Amygdala (tissue), 56 donors: Measurements from ENCODE around the gene SDS.
A peak's percentile ranks its signal among the peaks of the same experiment; 100 is the strongest.

Experiments
- DNase-seq, 56 donors: peaks; one replicate each; lab custom pipeline; 2025; lab: John Stamatoyannopoulos, UW

The SDS gene, protein sequence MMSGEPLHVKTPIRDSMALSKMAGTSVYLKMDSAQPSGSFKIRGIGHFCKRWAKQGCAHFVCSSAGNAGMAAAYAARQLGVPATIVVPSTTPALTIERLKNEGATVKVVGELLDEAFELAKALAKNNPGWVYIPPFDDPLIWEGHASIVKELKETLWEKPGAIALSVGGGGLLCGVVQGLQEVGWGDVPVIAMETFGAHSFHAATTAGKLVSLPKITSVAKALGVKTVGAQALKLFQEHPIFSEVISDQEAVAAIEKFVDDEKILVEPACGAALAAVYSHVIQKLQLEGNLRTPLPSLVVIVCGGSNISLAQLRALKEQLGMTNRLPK

DNA sequence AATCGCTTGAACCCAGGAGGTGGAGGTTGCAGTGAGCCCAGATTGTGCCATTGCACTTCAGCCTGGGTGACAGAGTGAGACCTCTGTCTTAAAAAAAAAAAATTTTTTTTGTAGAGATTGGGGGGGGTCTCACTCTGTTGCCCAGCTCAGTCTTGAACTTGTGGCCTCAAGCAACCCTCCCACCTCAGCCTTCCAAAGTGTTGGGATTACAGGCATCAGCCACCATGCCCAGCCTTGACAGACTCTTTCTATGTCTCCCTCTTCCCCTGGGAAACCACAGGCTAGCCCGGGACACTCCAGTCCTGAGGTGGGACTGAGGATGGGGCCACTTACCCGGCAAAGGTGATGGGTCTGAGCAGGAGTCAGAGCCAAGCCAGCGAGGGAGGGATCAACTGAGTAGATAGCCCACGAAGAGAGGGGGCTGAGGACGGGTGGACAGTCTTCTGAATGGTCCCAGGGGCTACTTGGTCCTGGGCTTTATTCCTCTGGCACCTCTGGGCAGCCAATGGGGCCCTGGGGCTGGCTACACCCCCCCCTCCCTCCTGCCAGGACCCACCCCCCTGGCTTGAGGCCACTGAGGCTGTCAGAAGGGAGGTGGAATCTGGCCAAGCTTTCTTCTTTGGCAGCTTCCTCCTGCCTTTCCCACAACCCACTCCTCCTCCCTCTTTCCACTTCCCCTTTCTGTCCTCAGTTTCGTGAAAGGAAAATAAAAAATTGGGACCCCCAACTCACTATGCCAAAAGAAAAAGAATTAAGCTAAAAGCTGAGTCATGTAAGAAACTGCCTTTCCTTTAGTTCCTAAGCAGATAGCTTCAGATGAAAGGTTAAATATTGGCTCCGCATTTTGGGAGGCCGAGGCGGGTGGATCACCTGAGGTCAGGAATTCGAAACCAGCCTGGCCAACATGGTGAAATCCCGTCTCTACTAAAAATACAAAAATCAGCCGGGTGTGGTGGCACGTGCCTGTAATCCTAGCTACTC lies at the start of gene SDS:
Gene SDS (minus strand): TSS at position 453 of the 981 bp plus-strand sequence. CDS start 4,179 bp downstream, outside the sequence.
- DNase-seq = peak in 50 of 56 donors; percentile 13 to 79 (median 53)

DNA sequence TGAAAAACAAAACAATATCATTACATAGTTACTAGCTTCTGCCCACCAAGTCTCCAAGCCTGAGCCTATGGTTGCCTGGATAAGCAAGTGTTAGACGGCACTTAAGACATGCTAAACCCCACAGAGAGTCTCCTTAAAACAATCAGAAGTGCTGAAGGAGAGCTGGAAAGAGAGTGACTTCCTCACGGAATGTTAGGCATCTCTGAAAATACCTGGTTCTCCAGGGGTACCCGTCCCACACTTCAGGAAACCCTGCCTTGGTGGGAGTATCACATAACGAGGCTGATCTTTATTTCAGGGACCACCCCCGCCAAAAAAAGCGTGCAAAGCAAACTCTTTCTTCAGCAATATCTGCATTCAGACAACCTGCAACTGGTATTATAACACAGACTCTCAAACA lies 49.6 kb upstream of the SDS start:
- DNase-seq = no peak

DNA sequence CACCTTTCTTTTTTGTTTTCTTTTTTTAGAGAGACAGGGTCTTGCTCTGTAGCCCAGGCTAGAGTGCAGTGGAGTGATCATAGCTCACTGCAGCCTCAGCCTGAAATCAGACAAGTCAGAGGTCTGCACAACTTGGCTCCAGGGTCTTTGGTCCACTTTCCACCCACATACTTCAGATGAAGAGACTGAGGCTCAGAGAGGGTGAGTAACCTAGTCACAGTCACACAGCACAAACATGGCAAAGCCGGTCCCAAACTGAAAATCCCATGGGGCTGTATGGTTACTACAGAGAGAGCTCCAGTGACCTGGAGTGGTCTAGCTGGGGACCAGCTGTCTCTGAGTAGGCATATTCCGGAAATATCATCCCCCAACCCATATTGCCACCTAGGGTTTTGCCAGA lies 48.8 kb upstream of the SDS start:
- no peak for DNase-seq

DNA sequence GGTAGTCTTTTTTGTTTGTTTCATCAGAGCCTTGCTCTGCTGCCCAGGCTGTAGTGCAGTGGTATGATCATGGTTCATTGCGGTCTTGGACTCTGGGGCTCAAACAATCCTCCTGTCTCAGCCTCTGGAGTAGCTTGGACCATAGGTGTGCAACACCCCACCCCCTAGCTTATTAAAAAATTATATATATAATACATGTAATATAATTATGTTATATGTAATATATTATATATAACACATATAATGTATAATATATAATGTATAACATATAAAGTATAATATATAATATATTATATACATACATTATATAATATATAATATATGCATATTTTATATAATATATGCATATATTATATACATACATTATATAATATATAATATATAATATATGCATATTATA lies 46.2 kb upstream of the SDS start:
- no peak for DNase-seq

DNA sequence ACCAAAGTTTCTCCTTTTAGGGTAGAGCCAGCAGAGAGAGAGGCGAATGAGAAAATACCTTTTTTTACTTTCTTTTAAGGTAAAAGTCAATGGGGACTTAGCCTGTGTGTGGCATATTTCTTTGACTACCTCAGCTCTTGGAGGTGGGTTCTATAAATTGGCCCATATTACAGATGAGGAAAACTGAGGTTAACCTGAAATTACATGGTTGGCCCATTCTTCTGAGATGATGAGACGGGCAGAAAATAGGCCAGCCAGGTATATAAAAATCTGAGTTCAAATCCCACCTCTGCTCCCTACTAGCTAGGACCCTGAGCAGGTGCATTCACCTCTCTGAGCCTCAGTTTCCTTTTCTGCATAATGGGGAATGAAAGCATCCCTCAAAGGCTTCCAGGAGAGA lies 45.6 kb upstream of the SDS start:
- DNase-seq = no peak

DNA sequence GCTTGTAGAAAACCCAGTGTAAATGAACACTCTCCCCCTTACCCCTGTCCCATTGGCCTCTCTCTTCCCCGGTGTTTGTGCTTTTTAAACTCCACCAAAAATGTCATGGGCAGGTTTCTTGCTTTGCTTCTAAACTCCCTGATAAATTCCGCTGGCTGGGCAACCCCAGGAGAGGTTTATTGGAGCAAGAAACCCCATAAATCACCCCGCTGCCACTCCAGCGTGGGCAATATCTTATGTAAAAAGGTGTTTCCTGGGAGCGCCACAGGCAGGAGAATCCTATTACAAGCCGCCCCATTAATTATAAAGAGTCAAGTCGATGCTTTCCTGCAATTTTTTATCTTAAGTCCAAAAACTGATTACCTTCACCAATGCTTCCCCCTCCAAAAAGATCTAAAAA lies 45.2 kb upstream of the SDS start:
- DNase-seq = no peak

DNA sequence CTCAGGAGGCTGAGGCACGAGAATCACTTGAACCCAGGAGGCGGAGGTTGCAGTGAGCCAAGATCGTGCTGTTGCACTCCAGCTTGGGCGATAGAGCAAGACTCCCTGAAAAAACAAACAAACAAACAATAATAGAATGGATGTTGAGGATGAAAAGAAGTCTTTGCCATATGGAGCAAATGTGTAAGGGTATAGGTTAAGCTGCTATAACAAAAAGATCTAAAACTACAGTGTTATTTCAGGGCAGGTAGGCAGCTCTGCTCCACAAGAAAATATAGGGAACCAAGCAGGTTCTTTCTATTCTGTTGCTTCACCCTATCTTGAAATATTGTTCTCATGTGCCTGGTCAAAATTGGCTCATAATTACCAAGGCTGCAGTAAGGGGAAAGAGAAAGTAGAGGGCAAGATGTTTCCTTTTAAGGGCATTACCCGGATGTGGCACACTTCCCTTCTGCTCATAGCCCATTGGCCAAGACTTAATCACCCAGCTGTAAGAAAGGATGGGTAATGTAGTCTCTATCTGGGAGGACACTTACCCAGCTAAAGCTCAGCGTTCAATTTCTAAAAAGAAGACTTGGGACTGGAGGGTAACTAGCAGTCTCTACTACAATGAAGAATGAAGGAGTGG lies 42.0 kb upstream of the SDS start:
- no peak for DNase-seq

DNA sequence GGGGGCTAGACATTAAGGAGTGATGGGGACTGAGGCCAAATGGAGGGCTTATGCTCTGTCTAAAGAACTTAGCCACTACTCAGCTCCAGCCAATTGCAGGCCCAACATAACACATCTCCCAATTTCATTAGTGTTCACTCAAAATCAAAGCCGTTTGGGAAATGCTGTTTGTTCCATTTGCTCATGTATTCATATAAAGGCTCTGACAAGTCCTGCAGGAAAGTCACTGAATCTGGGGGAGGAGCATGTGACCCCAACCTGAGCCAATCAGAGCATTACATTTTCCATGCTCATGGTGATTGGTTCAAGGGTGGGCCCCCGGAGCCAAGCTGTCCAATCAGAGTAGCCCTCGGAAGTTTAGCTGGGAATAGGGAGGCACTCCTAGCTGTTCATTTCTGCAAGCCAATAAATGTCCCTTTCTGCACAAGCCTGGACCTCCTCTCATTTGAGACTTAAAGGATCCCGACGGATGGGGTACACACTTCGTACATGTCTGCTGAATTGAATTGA lies 39.4 kb upstream of the SDS start:
- DNase-seq = no peak

DNA sequence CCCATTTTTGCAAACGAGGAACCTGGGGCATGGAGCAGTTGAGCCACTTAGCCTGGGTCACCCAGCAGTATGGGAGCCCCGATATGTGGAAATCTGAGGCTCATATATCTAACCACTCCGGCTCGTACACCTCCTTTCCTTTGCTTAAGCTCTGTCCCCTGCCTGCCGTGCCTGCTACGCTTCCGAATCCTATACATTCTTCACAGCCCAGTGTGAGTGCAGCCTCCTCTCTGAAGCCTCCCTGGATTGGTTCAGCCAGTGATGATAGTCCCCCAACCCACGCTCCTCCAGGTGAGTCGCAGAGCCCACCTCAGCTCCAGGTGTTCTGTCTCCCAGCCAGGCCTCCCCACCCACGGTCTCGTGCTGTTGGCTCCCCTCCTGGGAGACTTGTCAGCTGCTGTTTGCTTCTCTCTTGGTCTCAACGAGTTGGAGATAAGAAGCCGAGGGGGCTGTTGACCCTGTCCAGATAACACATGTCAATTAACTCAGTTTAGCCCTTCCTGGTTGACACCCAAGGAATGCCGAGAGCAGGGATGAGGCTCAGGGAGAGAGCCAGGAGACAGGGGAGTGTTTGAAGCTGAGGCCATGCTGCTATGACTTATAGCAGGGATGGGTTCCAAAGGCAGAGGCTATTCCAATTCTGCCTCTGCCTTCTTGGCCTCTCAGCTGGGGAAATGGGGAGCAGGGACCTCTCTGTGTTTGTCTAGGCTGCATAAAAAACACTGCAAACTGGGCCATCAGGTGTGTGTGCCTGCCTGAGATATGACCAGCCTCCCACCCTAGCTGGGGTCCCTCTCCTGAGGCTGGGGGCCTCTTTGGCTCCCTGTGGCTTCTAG lies 37.5 kb upstream of the SDS start:
- DNase-seq = no peak

DNA sequence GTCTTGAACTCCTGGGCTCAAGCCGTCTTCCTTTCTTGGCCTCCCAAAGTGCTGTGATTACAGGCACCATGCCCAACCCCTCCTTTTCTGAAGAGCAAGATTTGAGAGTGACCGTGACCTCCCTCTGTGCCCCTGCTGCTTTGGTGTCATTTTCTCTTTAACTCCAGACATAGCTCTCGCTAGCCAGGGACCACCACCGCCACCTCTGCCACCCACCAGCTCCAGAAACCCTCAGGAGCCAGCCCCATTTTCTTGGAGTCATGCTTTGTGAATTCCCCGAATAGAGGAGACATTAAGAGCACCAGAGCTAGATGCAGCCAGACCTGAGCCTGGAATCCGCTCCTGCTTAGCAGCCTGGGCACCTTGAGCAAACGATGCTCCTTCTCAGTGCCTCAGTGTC lies 36.6 kb upstream of the SDS start:
- no peak for DNase-seq

DNA sequence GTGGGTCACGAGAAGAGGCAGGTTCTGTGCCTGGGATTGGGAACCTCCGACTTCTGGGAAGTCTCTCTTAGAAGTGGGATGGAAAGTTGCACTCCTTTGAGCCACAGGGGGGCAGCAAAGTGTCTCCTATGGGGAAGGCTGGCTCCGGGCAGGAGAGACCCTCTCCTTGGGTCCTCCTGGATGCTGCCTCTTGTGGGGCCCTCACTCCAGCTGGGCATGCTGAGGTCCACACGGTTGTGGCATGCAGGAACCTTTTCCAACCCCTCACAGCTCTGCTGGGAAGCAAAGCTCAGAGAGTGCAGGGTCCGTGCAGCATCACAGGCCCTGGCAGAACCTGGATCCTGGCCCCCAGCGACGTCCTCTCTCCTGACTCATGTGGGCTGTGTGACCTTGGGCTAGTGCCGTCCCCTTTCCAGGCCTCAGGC lies 35.9 kb upstream of the SDS start:
- peak in 23 of 56 donors; percentile 1 to 46 (median 18) for DNase-seq

DNA sequence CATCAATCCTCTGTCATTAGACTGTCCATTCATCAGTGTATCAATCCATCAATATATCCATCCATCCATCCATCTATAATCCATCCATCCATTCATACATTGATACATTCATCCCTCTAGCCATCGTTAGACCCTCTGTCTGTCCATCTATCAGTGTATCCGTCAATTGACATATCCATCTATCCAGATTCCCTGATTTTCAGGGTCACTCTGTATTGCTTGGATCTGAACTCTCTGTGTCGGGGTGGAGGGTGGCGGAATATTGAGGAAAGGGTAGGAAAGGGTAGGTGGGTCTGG lies 35.6 kb upstream of the SDS start:
- no peak for DNase-seq

DNA sequence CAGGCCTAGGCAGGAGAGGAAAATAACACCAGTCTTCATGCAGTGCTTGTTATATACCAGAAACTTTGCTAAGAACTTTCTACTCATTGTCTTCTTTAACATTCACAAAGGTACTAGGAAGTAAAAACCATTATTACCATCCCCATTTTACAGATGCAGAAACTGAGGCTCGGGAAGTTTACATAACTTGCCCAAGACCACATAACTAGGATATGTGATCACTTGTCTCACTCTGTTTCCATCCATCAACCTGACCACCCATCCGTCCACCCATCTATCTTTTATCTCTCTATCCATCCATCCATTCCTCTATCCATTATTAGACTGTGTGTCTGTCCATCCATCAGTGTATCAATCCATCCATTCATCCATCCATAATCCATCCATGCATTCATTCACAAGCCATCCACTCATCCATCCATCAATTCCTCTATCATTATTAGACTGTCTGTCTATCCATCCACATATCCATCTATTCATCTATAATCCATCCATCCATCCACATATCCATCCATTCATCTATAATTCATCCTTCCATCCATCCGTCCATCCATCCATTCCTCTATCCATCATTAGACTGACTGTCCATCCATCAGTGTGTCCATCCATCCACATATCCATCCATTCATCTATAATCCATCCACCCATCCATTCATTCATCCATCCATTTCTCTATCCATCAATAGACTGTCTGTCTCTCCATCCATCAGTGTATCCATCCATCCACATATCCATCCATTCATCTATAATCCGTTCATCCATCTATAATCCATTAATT lies 35.0 kb upstream of the SDS start:
- no peak for DNase-seq

DNA sequence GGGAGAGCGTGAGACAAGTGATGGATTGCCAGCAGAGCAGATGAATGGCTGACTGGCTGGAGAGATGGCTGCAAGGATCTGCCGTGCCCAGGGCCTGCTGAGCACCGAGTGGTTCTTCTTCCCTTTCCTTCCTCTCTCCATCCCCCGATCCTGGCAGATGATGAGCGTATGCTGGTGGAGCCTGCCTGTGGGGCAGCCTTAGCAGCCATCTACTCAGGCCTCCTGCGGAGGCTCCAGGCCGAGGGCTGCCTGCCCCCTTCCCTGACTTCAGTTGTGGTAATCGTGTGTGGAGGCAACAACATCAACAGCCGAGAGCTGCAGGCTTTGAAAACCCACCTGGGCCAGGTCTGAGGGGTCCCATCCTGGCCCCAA lies 34.0 kb upstream of the SDS start:
- DNase-seq = no peak

DNA sequence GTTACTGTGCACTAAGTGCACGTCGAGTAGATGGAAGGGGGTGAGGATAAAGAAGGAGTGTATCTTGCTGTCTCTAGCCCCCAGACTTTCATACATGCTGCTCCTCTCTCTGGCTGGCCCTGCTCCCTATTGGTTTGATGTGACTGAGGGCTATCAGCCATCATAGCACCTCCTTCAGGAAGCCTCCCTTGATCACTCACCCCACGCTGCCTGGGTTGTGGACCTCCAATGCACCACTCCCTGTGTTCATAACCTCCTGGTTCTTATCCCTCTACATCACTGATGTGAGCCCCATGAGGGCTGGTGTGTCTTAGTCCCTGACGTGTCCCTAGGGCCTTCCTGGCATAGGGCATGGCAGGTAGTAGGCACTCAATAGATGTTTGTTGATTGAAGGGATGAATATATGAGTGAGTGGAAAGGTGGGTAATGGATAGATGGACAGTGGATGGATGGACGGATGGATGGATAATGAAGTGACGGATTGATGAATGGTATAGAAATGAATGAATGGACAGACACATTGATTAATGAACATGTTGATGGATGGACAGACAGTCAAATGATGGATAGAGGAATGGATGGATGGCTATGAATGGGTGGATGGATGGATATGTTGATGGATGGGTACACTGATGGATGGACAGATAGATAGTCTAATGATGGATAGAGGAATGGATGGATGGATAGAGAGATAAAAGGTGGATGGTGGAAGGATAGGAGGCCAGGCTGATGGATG lies 33.5 kb upstream of the SDS start:
- DNase-seq = no peak

DNA sequence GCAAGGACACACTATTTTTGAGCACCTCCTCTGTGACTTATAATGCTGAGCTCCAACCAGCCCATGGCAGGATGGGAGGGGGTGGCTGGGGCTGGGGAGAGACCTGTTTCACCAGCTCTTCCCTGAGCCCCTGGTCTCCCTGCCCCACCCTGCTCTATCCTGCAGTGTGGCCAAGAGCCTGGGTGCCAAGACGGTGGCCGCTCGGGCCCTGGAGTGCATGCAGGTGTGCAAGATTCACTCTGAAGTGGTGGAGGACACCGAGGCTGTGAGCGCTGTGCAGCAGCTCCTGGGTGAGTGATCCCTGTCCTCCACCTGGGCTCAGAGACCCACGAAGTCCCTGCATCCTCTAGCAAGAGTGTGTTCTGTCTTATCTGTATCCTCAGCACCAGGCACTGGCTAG lies 32.9 kb upstream of the SDS start:
- no peak for DNase-seq

DNA sequence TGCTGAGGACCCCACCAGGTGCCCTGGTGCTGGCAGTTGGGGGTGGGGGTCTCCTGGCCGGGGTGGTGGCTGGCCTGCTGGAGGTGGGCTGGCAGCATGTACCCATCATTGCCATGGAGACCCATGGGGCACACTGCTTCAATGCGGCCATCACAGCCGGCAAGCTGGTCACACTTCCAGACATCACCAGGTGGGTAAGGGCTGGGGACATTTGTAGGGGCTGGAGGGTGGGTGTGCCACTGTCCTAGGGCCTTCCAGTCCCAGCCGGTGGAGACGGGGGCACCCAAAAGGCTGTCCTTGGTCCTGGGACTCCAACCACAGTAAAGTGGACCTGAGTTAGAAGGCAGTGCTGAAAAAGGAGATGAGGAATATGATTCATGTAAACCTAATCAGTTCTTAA lies 31.7 kb upstream of the SDS start:
- DNase-seq = no peak

DNA sequence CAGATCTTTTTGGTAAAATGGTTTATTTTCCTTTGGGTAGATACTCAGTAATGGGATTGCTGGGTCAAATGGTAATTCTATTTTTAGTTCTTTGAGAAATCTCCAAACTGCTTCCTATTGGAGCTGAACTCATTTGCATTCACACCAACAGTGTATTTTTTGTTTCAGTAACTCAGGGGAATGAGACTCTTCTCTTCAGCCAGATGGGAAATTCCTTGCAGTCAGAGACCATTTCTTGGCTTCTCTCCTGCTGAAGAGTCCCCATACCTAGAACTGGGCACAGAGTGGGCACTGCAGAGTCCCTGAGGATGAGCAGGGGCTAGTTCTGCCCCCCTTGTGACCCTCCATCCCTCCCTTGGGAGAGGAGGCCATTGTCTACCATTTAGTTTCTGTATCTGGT lies 29.3 kb upstream of the SDS start:
- no peak for DNase-seq

DNA sequence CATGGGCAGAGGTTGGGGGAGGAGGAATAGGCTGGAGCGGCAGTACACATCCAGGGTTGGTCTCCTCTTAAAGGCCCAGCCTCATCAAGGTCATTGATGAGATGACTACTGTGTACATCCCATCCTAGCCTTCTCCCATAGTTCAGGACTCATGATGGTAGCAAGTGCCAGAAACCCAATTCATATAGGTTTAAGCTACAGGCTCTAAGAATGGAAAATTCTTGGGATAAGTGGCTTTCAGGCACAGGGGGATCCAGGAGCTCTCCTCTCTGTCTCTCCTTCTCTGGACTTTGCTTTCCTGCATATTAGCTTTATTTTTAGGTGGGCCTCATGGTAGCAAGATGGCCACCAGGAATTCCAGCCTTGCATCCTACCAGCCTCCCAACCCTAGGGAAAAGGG lies 24.8 kb upstream of the SDS start:
- no peak for DNase-seq
